HepG2 (cell line): ENCODE measurements around the gene COLQ. TPM values are rescaled to one million over a fixed set of nuclear protein-coding genes. Genes with fewer than 3 reads are reported as not detected.

Experiments
- ATAC-seq: fragments of 200-7000 bp; cut with Tn5 transposase; 3 replicates; pipeline ENCODE4 v1.9.1; 2020; ENCODE audit warnings: mild to moderate bottlenecking, moderate library complexity
- BruUV-seq: library from RNA; stranded (reverse); fragments of 400-500 nt; replicated peaks from 2 replicates; lab custom pipeline; 2021; lab: Mats Ljungman, UMichigan
- CTCF ChIA-PET: fragments of 300-600 bp; formaldehyde crosslinking; extraction: SDS; loops from one replicate; lab custom pipeline; 2021; ENCODE audit warnings: low total read pairs, inconsistent platforms, low intra/inter-chr PET ratio; lab: Yijun Ruan, JAX
- POLR2A ChIA-PET: fragments of 350-600 bp; sonication (Branson Sonifier 250); formaldehyde crosslinking; loops from one replicate; lab custom pipeline; 2020; ENCODE audit warnings: antibody characterized with exemption, inconsistent platforms; lab: Yijun Ruan, JAX
- DNase-seq: peaks from one replicate; pipeline ENCODE4 v3.0.0-alpha.2; 2015; ENCODE audit warnings: low spot score
- FAIRE-seq: peaks from 3 replicates; lab custom pipeline; 2011; peaks lifted over from hg19 to GRCh38; lab: Jason Lieb, UNC
- H2AFZ ChIP-seq: one replicate; pipeline ENCODE4 v1.6.1; 2011; ENCODE audit warnings: low read length, inconsistent platforms
- H3K27ac ChIP-seq: fragments of 300-600 bp; 3 replicates; pipeline ENCODE4 v1.8.0; 2011; ENCODE audit warnings: mixed run types, mild to moderate bottlenecking, mixed read lengths, low read length, inconsistent platforms; ENCODE audit not compliant: insufficient read depth; ENCODE audit errors: extremely low read length
- H3K27me3 ChIP-seq, 2 experiments: fragments of 200-600 bp in 1 of 2; 2 replicates in 1 of 2; 3 replicates in 1 of 2; pipeline versions ENCODE4 v1.6.0 to v1.8.0; 2011; ENCODE audit warnings: low read length in 2 of 2, mild to moderate bottlenecking in 2 of 2, moderate library complexity in 2 of 2, inconsistent platforms in 1 of 2; ENCODE audit not compliant: insufficient read depth in 2 of 2, control insufficient read depth in 1 of 2
- H3K36me3 ChIP-seq, 2 experiments: fragments of 200-600 bp in 1 of 2; replicated peaks in 1 of 2; 2 replicates in 1 of 2; 3 replicates in 1 of 2; pipeline versions ENCODE4 v1.5.1 to v1.8.0; 2011; ENCODE audit warnings: low read length in 2 of 2, inconsistent platforms in 1 of 2; ENCODE audit not compliant: insufficient read depth in 2 of 2, control insufficient read depth in 1 of 2
- H3K4me1 ChIP-seq: 2 replicates; pipeline ENCODE4 v1.5.1; 2012; ENCODE audit warnings: low read length, inconsistent platforms; ENCODE audit not compliant: insufficient read depth
- H3K4me2 ChIP-seq: 2 replicates; pipeline ENCODE4 v1.6.0; 2011; ENCODE audit warnings: low read depth, low read length, inconsistent platforms
- H3K4me3 ChIP-seq, 3 experiments: fragments of 200-600 bp in 1 of 3; sonication (generic), shearing (Covaris generic) in 1 of 3; replicated peaks in 1 of 3; 2 replicates each; pipeline ENCODE4 v1.5.1; 2011 to 2016; ENCODE audit warnings: low read length in 3 of 3, inconsistent platforms in 2 of 3, low read depth in 2 of 3, mild to moderate bottlenecking in 2 of 3, control low read depth in 1 of 3, mixed read lengths in 1 of 3; ENCODE audit not compliant: insufficient read depth in 1 of 3
- H3K79me2 ChIP-seq: one replicate; pipeline ENCODE4 v1.6.1; 2011; ENCODE audit warnings: low read length, inconsistent platforms; ENCODE audit not compliant: insufficient read depth
- H3K9ac ChIP-seq: 2 replicates; pipeline ENCODE4 v1.6.0; 2011; ENCODE audit warnings: mild to moderate bottlenecking, low read depth, low read length, inconsistent platforms; ENCODE audit not compliant: insufficient read depth
- H3K9me3 ChIP-seq: 2 replicates; pipeline ENCODE4 v1.5.1; 2012; ENCODE audit warnings: mild to moderate bottlenecking, low read length
- H4K20me1 ChIP-seq: 2 replicates; pipeline ENCODE4 v1.6.0; 2011; ENCODE audit warnings: inconsistent platforms, mild to moderate bottlenecking, low read length, moderate library complexity; ENCODE audit not compliant: insufficient read depth
- ARNT ChIP-seq: fragments of 450-650 bp; IDR thresholded peaks from 2 replicates; pipeline ENCODE4 v1.6.1; 2017
- IKZF5 ChIP-seq: IDR thresholded peaks from 2 replicates; pipeline ENCODE4 v1.6.1; 2018; ENCODE audit warnings: missing genetic modification reagents, mild to moderate bottlenecking, missing compliant biosample characterization
- MTF2 ChIP-seq: sonication (generic); formaldehyde crosslinking; IDR thresholded peaks from 2 replicates; pipeline ENCODE4 v1.5.0; 2020; ENCODE audit warnings: missing genetic modification reagents, borderline replicate concordance
- RFXANK ChIP-seq: IDR thresholded peaks from 2 replicates; pipeline ENCODE4 v1.6.1; 2016
- SALL2 ChIP-seq: sonication (generic); formaldehyde crosslinking; IDR thresholded peaks from 2 replicates; pipeline ENCODE4 v1.8.1; 2023; ENCODE audit warnings: mild to moderate bottlenecking, missing genetic modification reagents, inconsistent platforms
- SATB2 ChIP-seq: sonication (generic); formaldehyde crosslinking; IDR thresholded peaks from 2 replicates; pipeline ENCODE4 v1.5.0; 2020; ENCODE audit warnings: missing genetic modification reagents
- SP5 ChIP-seq: IDR thresholded peaks from 2 replicates; pipeline ENCODE4 v1.6.1; 2016; ENCODE audit warnings: low read depth, borderline replicate concordance
- SSRP1 ChIP-seq: IDR thresholded peaks from 2 replicates; pipeline ENCODE4 v1.6.1; 2016; ENCODE audit warnings: control low read depth
- TBP ChIP-seq: sonication (generic); formaldehyde crosslinking; IDR thresholded peaks from 2 replicates; pipeline ENCODE4 v1.5.0; 2020; ENCODE audit warnings: missing genetic modification reagents
- TOE1 ChIP-seq: sonication (generic); formaldehyde crosslinking; IDR thresholded peaks from 2 replicates; pipeline ENCODE4 v1.4.0; 2020; ENCODE audit warnings: mild to moderate bottlenecking, missing genetic modification reagents
- TOPORS ChIP-seq: sonication (generic); formaldehyde crosslinking; IDR thresholded peaks from 2 replicates; pipeline ENCODE4 v1.8.0; 2023; ENCODE audit warnings: mild to moderate bottlenecking, missing genetic modification reagents
- ZBTB42 ChIP-seq: sonication (generic); formaldehyde crosslinking; IDR thresholded peaks from 2 replicates; pipeline ENCODE4 v1.5.0; 2020; ENCODE audit warnings: mild to moderate bottlenecking, missing genetic modification reagents
- ZNF282 ChIP-seq: fragments of 450-650 bp; IDR thresholded peaks from 2 replicates; pipeline ENCODE4 v1.6.1; 2018; ENCODE audit not compliant: partially characterized antibody
- ZNF546 ChIP-seq: sonication (generic); formaldehyde crosslinking; conservative IDR thresholded peaks from 2 replicates; pipeline ENCODE4 v1.8.1; 2023; ENCODE audit warnings: mild to moderate bottlenecking, missing genetic modification reagents
- ZNF678 ChIP-seq: sonication (generic); formaldehyde crosslinking; IDR thresholded peaks from 2 replicates; pipeline ENCODE4 v1.4.0; 2020; ENCODE audit warnings: mild to moderate bottlenecking, missing genetic modification reagents
- WGBS: methylation state at CpG from one replicate; pipeline ENCODE4 v1.1.6; 2017; ENCODE audit warnings: low lambda C conversion rate; 5-methylcytosine and 5-hydroxymethylcytosine counted together
- in situ Hi-C: cut with HindIII; loops from 2 replicates; pipeline ENCODE4 v1.10.0; 2017; ENCODE audit warnings: low pct_unique_long_range_greater_than_20kb; ENCODE audit not compliant: extremely low pct_ligation_motif_present
- intact Hi-C: fragments of 100-400 bp; cut with micrococcal nuclease; formaldehyde crosslinking; loops from one replicate; pipeline ENCODE4 v1.10.0; 2022; ENCODE audit not compliant: unreplicated experiment
- polyA plus RNA-seq, 8 experiments: library from polyadenylated mRNA; depleted of rRNA in 3 of 8; stranded (reverse) in 7 of 8; unstranded in 1 of 8; fragments of >200 nt; fragmentation: Illumina TruSeq in 4 of 8; extraction: Trizol in 4 of 8; gene quantifications; 2 replicates each; pipeline versions ENCODE4 v1.2.1 to v1.2.3, GENCODE V29; 2011 to 2016; ENCODE audit warnings: low read depth in 4 of 8, missing spikeins in 1 of 8, mixed read lengths in 1 of 8; ENCODE audit not compliant: insufficient read depth in 1 of 8
- total RNA-seq, 5 experiments: library from RNA; depleted of rRNA; stranded (reverse); fragments of >200 nt; fragmentation: Illumina TruSeq; extraction: Trizol; gene quantifications; 2 replicates each; pipeline ENCODE4 v1.2.3, GENCODE V29; 2016; ENCODE audit warnings: low read depth in 1 of 5
- TF ChIP-seq, protein P1 (sequence below): fragments of 450-650 bp; IDR thresholded peaks from 2 replicates; pipeline ENCODE4 v1.6.1; 2017; ENCODE audit warnings: mild to moderate bottlenecking
- TF ChIP-seq, protein P2 (sequence below): sonication (generic); formaldehyde crosslinking; IDR thresholded peaks from 2 replicates; pipeline ENCODE4 v1.5.0; 2020; ENCODE audit warnings: missing genetic modification reagents
- TF ChIP-seq, protein P3 (sequence below): sonication (generic); formaldehyde crosslinking; IDR thresholded peaks from 2 replicates; pipeline ENCODE4 v1.8.0; 2022; ENCODE audit warnings: mild to moderate bottlenecking, missing genetic modification reagents, borderline replicate concordance

Gene COLQ
- total and polyA plus RNA-seq, 2 of the 13 experiments (the other 11 are each of a cell fraction or from before 2014, with no cell fraction given) = 0.31 to 0.46 TPM

DNA sequence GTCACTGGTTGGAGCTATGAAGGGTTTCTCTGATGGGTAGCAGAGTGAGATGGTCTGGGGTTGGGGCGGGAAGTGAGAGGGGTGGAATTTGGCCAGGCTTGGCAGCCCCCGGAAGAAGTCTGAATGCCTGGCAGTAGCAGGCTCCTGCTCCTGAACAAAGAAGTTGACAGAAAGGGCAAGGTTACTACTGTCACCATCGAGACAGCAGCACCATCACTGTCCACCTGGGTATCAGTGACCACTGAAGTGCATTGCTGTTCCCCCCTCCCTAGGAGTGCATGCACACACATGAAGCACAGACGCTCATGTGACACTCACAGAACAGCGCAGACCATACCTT, 42.9 kb downstream of the COLQ start:
- ATAC-seq (no peak), DNase-seq (no peak), FAIRE-seq (no peak)
- no peaks in the 10 kb centered on the region for H4K20me1 ChIP-seq
- H3K4me2 ChIP-seq = no peak overlapping the region
- BruUV-seq = no TSS peak
- H3K36me3 ChIP-seq = no peaks in the 10 kb centered on the region
- CTCF ChIA-PET = no interaction called here
- no peak overlapping the region for H3K4me3 ChIP-seq
- H3K4me1 ChIP-seq = no peaks in the 10 kb centered on the region
- no peak overlapping the region for H3K27ac ChIP-seq
- intact Hi-C loops = no loop called here
- H3K27me3 ChIP-seq = no peaks in the 10 kb centered on the region
- no peaks in the 10 kb centered on the region for H3K9me3 ChIP-seq
- no peaks in the 10 kb centered on the region for H3K79me2 ChIP-seq
- WGBS = 62% methylated on average over 2 of the region's 5 CpGs
- in situ Hi-C loops = no loop called here
- no peak overlapping the region for H3K9ac ChIP-seq
- POLR2A ChIA-PET = no interaction called here
- no peak overlapping the region for H2AFZ ChIP-seq
- TF ChIP-seq IKZF5 (CRISPR knock-in tag) = no peak
- TF ChIP-seq ARNT = no peak
- no peak for TF ChIP-seq SP5 (CRISPR knock-in tag)
- TF ChIP-seq TOE1 = no peak
- TF ChIP-seq, protein P1, sequence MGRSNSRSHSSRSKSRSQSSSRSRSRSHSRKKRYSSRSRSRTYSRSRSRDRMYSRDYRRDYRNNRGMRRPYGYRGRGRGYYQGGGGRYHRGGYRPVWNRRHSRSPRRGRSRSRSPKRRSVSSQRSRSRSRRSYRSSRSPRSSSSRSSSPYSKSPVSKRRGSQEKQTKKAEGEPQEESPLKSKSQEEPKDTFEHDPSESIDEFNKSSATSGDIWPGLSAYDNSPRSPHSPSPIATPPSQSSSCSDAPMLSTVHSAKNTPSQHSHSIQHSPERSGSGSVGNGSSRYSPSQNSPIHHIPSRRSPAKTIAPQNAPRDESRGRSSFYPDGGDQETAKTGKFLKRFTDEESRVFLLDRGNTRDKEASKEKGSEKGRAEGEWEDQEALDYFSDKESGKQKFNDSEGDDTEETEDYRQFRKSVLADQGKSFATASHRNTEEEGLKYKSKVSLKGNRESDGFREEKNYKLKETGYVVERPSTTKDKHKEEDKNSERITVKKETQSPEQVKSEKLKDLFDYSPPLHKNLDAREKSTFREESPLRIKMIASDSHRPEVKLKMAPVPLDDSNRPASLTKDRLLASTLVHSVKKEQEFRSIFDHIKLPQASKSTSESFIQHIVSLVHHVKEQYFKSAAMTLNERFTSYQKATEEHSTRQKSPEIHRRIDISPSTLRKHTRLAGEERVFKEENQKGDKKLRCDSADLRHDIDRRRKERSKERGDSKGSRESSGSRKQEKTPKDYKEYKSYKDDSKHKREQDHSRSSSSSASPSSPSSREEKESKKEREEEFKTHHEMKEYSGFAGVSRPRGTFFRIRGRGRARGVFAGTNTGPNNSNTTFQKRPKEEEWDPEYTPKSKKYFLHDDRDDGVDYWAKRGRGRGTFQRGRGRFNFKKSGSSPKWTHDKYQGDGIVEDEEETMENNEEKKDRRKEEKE = no peak
- no peak for TF ChIP-seq TOPORS
- TF ChIP-seq, protein P2, sequence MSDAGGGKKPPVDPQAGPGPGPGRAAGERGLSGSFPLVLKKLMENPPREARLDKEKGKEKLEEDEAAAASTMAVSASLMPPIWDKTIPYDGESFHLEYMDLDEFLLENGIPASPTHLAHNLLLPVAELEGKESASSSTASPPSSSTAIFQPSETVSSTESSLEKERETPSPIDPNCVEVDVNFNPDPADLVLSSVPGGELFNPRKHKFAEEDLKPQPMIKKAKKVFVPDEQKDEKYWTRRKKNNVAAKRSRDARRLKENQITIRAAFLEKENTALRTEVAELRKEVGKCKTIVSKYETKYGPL (CRISPR knock-in tag) = no peak
- TF ChIP-seq MTF2 (CRISPR knock-in tag) = no peak
- TF ChIP-seq RFXANK (CRISPR knock-in tag) = no peak
- no peak for TF ChIP-seq ZNF678
- no peak for TF ChIP-seq SSRP1 (CRISPR knock-in tag)
- TF ChIP-seq, protein P3, sequence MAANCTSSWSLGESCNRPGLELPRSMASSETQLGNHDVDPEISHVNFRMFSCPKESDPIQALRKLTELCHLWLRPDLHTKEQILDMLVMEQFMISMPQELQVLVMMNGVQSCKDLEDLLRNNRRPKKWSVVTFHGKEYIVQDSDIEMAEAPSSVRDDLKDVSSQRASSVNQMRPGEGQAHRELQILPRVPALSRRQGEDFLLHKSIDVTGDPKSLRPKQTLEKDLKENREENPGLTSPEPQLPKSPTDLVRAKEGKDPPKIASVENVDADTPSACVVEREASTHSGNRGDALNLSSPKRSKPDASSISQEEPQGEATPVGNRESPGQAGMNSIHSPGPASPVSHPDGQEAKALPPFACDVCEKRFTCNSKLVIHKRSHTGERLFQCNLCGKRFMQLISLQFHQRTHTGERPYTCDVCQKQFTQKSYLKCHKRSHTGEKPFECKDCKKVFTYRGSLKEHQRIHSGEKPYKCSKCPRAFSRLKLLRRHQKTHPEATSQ (CRISPR knock-in tag) = no peak
- no peak for TF ChIP-seq SATB2 (CRISPR knock-in tag)
- TF ChIP-seq TBP (CRISPR knock-in tag) = no peak
- no peak for TF ChIP-seq ZNF546
- no peak for TF ChIP-seq ZBTB42 (CRISPR knock-in tag)
- no peak for TF ChIP-seq ZNF282
- no peak for TF ChIP-seq SALL2 (CRISPR knock-in tag)
